ENCODE results near the gene LRTM2. TPM values are rescaled to one million over a fixed set of nuclear protein-coding genes. Genes with fewer than 3 reads are reported as not detected.

The LRTM2 gene
- total RNA-seq, 1 experiment from 2014 or later: not detected

DNA sequence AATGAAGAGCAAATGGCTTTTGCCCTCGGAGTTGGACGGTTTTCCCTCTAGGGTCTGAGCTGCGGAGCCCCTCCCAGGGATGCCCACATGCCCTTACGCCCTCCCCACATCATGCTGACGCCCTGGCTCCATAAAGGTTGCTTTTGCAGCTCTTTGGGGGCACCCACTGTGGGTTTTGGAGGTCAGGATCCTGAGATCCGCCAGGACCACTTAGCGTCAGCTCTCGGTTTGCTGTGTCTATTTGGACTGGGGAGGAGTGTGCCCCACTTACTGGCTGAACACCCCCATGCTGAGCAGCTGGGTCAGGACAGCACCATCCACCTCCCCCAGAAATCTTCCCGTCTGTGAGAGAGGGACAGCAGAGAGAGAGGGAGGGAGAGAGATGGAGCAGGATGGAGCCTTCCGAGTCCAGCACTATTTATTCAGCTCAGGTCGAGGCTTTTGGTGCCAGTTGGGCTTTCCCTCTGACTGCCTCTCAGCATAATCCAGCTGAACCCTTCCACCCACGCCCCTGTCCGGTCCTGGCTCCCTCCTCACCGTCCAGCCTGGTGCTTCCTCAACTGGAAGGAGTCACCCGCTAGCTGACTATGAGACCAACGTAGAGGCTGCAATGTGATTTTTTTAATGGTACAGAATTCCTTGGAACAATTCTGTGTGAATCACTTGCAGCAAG is 18.9 kb upstream of the LRTM2 start:
- no peaks in the 10 kb centered on the region for H3K36me3 ChIP-seq
- H3K27ac ChIP-seq: no peak overlapping the region
- H3K4me3 ChIP-seq: no peak overlapping the region
- H3K9me3 ChIP-seq (replicated peaks): no peaks in the 10 kb centered on the region
- DNase-seq (ENCODE audit: low read depth in 1 of 2, low spot score in 2 of 2): peak in 1 of 2 experiments; percentile 36
- no peaks in the 10 kb centered on the region for H3K27me3 ChIP-seq (replicated peaks)
- peaks cover 9% of the 10 kb centered on the region for H3K4me1 ChIP-seq (replicated peaks)

GRCh38 chr12:1803736-1804135 is 16.6 kb upstream of the LRTM2 start:
- H3K27me3 ChIP-seq (replicated peaks): no peaks in the 10 kb centered on the region
- no peaks in the 10 kb centered on the region for H3K9me3 ChIP-seq (replicated peaks)
- H3K27ac ChIP-seq: no peak overlapping the region

GRCh38 chr12:1804545-1805332 is 15.6 kb upstream of the LRTM2 start:
- DNase-seq (ENCODE audit: low read depth in 1 of 2, low spot score in 2 of 2): peak; percentile 52 to 87
- Histone ChIP-seq H3K9me3 (replicated peaks) (no peaks in the 10 kb centered on the region), H3K4me1 (replicated peaks) (0 out of 2 replicates have a peak, but pooled peaks cover 3% of the 10 kb centered on the region), H3K27ac (no peak overlapping the region), H3K27me3 (replicated peaks) (no peaks in the 10 kb centered on the region; the same call in 1 of the 2 replicates), H3K36me3 (no peaks in the 10 kb centered on the region), H3K4me3 (no peak overlapping the region)

More at GRCh38 chr12:1803736-1804135, 16.6 kb upstream of the LRTM2 start:
- 0 out of 2 replicates have a peak, but pooled peaks cover 3% of the 10 kb centered on the region for H3K4me1 ChIP-seq (replicated peaks)
- H3K36me3 ChIP-seq: no peaks in the 10 kb centered on the region
- DNase-seq (ENCODE audit: low read depth in 1 of 2, low spot score in 2 of 2): no peak
- no peak overlapping the region for H3K4me3 ChIP-seq

DNA sequence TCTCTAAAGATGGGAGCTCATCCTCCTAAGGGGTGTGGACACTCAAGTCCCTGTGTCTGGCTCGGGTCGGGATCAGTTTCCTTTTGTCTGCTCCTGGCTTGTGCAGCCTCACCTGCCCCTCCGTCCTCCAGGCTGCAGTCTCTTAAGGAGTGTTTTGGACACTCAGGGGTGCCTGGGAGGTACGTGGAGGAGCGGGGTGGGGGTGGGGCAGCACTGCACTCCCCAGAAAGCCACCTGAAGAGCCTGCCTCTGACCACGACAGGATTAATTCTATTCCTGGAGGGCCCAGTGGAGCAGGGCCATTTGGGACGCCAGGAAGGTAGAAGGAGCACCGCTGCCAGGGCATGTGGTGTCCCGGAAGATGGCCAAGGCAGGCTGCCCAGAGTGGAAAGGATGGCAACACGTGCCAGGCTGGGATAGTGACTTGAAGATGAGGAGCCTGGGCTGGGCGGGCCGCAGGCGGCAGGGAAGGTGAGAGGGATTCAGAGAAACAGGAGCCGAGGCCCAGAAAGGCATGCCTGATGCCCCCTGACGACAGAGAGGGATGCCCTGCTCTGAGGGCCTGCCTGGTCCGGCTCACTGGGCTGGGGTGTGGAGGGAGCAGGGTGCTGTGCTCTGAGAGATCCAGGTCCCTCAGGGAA is 14.8 kb upstream of the LRTM2 start:
- Histone ChIP-seq H3K36me3 (no peaks in the 10 kb centered on the region), H3K27ac (no peak overlapping the region), H3K27me3 (replicated peaks) (no peaks in the 10 kb centered on the region; the same call in 1 of the 2 replicates), H3K9me3 (replicated peaks) (no peaks in the 10 kb centered on the region), H3K4me1 (replicated peaks) (0 out of 2 replicates have a peak, but pooled peaks cover 3% of the 10 kb centered on the region), H3K4me3 (no peak overlapping the region)
- DNase-seq (ENCODE audit: low read depth in 1 of 2, low spot score in 2 of 2): no peak

- DNase-seq (ENCODE audit: low read depth in 1 of 2, low spot score in 2 of 2): no peak
- Histone ChIP-seq H3K4me3 (no peak overlapping the region), H3K27ac (no peak overlapping the region)
These were observed 13.9 kb upstream of the LRTM2 start for GRCh38 chr12:1806301-1807086.

DNA sequence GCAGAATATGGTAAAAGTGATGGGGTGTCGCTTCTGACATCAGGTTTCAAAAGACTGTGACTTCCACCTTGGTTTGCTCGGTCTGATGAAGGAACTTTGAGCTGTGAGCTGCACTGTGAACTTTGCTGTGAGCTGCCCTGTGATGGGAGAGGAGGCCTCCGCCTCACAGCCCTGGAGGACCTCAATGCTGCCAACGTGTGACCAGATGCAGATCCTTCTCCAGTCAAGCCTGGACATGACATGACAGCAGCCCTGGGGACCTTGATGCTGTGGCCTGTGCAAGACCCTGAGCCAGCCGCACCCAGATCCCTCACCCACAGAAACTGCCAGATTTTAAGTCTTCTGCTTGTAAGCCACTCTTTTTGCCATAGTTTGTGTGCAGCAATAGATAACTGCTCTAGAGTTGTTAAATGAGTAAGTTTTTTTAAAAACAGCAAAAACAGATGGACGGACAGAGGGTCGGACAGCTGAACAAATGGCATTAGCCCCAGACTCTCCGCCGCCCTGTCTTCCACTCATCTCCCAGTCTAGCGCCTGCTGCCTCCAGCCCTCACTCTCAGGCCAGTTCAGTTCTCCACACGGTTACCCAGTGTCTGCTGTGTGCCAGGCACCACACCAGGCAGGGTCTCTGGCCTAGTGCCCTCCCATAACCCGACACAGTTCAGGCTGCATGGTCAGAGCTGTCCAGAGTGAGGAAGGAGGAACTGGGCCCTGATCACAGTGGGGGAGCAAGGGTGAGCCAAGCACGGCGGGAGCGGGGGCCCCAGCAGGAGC is 13.1 kb upstream of the LRTM2 start:
- no peak for DNase-seq (ENCODE audit: low read depth in 1 of 2, low spot score in 2 of 2)
- Histone ChIP-seq H3K27me3 (replicated peaks) (peaks cover 9% of the 10 kb centered on the region), H3K36me3 (no peaks in the 10 kb centered on the region), H3K4me1 (replicated peaks) (0 out of 2 replicates have a peak, but pooled peaks cover 3% of the 10 kb centered on the region), H3K9me3 (replicated peaks) (no peaks in the 10 kb centered on the region), H3K27ac (no peak overlapping the region), H3K4me3 (no peak overlapping the region)

More at GRCh38 chr12:1806301-1807086, 13.9 kb upstream of the LRTM2 start:
- peaks cover 2% of the 10 kb centered on the region for H3K27me3 ChIP-seq (replicated peaks)
- H3K36me3 ChIP-seq: no peaks in the 10 kb centered on the region
- H3K9me3 ChIP-seq (replicated peaks): no peaks in the 10 kb centered on the region
- H3K4me1 ChIP-seq (replicated peaks): 0 out of 2 replicates have a peak, but pooled peaks cover 3% of the 10 kb centered on the region

DNA sequence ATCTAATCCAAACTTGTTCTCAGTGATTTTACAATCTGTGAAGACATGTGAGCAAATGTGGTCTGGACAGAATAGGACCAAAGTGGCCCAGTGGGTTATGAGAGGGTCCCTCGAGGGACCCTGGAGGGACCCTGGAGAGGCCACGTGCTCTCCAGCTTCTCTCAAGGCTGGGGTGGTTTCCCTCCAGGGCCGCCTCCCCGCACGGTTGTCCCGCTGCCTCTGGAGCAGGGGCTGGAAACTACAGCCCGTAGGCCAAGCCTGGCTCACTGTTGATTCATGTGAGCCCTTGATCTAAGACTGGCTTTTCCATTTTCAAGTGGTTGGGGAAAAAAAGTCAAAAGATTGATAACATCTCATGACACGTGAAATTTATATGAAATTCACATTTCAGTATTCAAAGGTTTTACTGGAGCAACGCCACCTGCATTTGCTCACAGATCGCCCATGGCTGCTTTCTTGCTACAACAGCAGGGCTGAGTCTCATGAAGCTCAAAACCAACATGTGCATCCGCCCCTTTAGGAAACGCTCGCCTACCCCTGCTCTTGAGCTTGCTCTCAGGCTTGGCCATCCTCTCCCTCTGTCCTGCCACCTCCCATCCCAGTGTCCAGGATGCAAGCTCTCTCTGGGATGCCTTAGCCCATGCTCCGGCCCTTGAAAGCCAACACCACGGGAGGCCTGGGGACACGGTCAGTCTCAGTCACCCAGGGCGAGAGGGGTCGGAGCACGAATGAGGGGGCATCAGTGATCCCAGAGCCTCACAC is 12.1 kb upstream of the LRTM2 start:
- Histone ChIP-seq H3K27ac (no peak overlapping the region), H3K27me3 (replicated peaks) (peaks cover 18% of the 10 kb centered on the region), H3K36me3 (no peaks in the 10 kb centered on the region), H3K4me1 (replicated peaks) (0 out of 2 replicates have a peak, but pooled peaks cover 3% of the 10 kb centered on the region), H3K9me3 (replicated peaks) (no peaks in the 10 kb centered on the region), H3K4me3 (no peak overlapping the region)
- no peak for DNase-seq (ENCODE audit: low read depth in 1 of 2, low spot score in 2 of 2)

DNA sequence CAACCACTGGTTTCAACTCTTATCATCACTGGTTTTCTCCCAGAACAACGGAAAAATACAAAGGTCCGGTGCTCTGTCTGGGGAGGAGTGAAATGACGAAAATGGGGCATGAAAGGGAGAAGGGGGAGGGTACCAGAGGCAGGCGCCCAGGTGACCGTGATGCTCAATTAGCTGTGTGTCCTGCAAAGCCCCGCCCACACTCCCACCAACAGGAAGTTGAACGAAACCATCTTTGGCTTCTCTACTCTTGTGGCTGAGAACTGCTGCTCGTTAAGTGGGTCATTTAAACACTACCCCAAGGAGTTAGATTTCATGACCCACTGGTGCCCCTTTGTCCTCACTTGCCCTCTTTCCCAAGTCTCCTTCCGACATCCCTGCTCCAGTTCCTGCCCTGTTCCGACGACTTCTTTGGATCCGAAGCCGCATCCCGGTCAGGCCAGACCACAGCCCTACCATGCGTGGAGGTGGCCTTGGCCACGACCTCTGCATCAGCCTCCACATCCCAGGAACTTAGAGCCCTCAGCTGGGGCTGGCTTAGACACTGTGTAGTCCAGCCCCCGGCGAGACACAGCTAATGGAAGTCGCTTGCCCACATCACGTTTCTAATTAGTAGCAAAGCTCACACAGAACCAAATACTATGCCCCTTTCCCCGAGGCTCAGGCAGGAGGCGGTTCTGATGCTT is 11.4 kb upstream of the LRTM2 start:
- no peak for DNase-seq (ENCODE audit: low read depth in 1 of 2, low spot score in 2 of 2)
- H3K4me1 ChIP-seq (replicated peaks): 0 out of 2 replicates have a peak, but pooled peaks cover 3% of the 10 kb centered on the region
- no peak overlapping the region for H3K27ac ChIP-seq
- H3K9me3 ChIP-seq (replicated peaks): no peaks in the 10 kb centered on the region
- no peaks in the 10 kb centered on the region for H3K36me3 ChIP-seq
- peaks cover 26% of the 10 kb centered on the region for H3K27me3 ChIP-seq (replicated peaks)
- no peak overlapping the region for H3K4me3 ChIP-seq

DNA sequence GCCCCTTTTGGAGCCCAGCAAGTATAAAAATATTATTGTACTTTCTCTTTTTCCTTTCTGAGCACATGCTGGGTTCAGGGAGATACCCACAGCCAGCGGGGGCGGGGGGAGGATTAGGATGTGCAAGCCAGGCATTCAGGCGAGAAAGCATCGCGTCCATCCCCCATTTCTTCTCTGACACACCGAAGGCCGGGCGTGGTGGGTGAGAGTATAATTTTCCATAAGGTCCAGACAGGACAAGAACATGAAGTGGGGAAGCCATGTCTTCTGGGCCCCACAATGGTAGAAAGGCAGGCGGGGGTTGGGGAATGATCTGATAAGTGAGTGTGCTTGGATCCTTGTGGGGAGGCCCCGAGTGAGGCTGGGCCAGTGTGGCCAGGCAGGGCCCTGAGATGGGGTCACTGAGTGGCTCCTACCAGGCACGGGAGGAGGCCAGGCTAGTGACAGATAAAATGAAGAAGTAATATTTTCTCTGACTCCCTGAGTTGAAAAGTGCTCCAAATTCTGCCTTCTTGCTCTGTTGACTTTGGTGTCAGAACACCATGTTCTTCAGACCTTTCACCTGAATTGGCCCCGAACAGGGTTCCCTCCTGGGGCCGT is 10.7 kb upstream of the LRTM2 start:
- Histone ChIP-seq H3K27me3 (replicated peaks) (peaks cover 33% of the 10 kb centered on the region), H3K27ac (no peak overlapping the region), H3K4me1 (replicated peaks) (0 out of 2 replicates have a peak, but pooled peaks cover under 1% of the 10 kb centered on the region), H3K9me3 (replicated peaks) (no peaks in the 10 kb centered on the region), H3K36me3 (no peaks in the 10 kb centered on the region), H3K4me3 (no peak overlapping the region)
- no peak for DNase-seq (ENCODE audit: low read depth in 1 of 2, low spot score in 2 of 2)

DNA sequence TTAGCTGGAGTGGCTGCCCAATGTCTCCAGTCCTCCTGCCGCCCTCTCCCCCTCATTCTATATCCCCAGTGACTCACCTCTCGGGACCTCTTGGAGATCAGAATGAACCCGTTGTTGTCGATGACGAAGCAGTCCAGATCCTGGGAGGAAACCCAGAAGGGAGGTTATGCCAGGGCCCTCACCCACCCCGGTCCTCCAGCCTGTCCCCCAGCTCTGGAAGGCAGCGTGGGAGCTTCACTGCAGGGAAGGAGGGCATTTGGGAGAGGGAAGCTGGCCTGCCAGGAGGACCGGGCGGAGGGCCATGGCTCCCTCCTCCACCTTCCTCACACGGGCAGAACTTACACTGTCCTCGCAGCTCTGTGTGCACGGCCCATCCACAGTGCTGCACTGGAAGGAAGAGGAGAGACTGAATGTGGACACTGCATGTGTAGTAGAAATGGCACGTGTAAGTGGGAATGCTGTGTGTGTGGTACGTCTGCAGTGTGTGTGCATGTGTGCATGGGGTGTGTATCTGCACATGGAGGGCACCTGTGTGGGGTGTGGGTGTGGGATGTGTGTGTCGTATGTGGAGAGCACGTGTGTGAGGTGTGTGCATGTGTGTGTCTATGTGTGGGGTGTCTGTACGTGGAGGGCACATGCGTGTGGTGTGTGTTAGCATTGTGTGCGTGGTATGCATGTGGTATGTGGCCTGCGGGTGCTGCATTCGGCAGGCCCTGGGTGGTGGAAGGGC is 10.0 kb upstream of the LRTM2 start:
- DNase-seq (ENCODE audit: low read depth in 1 of 2, low spot score in 2 of 2): no peak
- Histone ChIP-seq H3K9me3 (replicated peaks) (no peaks in the 10 kb centered on the region), H3K36me3 (no peaks in the 10 kb centered on the region), H3K27me3 (replicated peaks) (peaks cover 40% of the 10 kb centered on the region), H3K27ac (no peak overlapping the region), H3K4me1 (replicated peaks) (no peaks in the 10 kb centered on the region), H3K4me3 (no peak overlapping the region)

GRCh38 chr12:1810931-1811280 is 9.5 kb upstream of the LRTM2 start:
- H3K27me3 ChIP-seq (replicated peaks): peaks cover 45% of the 10 kb centered on the region
- H3K4me3 ChIP-seq: no peak overlapping the region
- no peaks in the 10 kb centered on the region for H3K4me1 ChIP-seq (replicated peaks)
- DNase-seq (ENCODE audit: low read depth in 1 of 2, low spot score in 2 of 2): no peak
- no peak overlapping the region for H3K27ac ChIP-seq
- H3K9me3 ChIP-seq (replicated peaks): no peaks in the 10 kb centered on the region
- H3K36me3 ChIP-seq: no peaks in the 10 kb centered on the region

Data from SJSA1 (cell line).